HL-60/S4 treated with phorbol 12-myristate 13-acetate at 8.2 ng/mL for 4 days and 3 days (cell line): ENCODE data around the gene FAM81A.

Source experiments
- in situ Hi-C: fragments of 300-500 bp; cut with MboI; formaldehyde crosslinking; loops from 2 replicates; pipeline ENCODE4 v1.15.0; 2022; ENCODE audit warnings: low sequenced_read_pairs

Gene FAM81A

GRCh38 chr15:59565299-59565698 lies 127.3 kb downstream of the FAM81A start:
- in situ Hi-C loops: no loop called here

- in situ Hi-C loops: no loop called here
Measured at GRCh38 chr15:59567324-59567723, 129.3 kb downstream of the FAM81A start.

GRCh38 chr15:59569477-59569876 lies 131.5 kb downstream of the FAM81A start:
- in situ Hi-C loops: no loop called here

- in situ Hi-C loops: no loop called here
Measured at GRCh38 chr15:59570315-59570714, 132.3 kb downstream of the FAM81A start.

GRCh38 chr15:59571606-59572005 lies 133.6 kb downstream of the FAM81A start:
- in situ Hi-C loops: no loop called here
